Raji (cell line): ENCODE measurements around the gene FOXN3.

Source experiments
- POLR2A ChIP-seq: IDR thresholded peaks from 2 replicates; pipeline ENCODE4 v1.6.1; 2011; ENCODE audit warnings: low read depth, low read length, control low read depth; ENCODE audit not compliant: insufficient read depth

Gene FOXN3

DNA sequence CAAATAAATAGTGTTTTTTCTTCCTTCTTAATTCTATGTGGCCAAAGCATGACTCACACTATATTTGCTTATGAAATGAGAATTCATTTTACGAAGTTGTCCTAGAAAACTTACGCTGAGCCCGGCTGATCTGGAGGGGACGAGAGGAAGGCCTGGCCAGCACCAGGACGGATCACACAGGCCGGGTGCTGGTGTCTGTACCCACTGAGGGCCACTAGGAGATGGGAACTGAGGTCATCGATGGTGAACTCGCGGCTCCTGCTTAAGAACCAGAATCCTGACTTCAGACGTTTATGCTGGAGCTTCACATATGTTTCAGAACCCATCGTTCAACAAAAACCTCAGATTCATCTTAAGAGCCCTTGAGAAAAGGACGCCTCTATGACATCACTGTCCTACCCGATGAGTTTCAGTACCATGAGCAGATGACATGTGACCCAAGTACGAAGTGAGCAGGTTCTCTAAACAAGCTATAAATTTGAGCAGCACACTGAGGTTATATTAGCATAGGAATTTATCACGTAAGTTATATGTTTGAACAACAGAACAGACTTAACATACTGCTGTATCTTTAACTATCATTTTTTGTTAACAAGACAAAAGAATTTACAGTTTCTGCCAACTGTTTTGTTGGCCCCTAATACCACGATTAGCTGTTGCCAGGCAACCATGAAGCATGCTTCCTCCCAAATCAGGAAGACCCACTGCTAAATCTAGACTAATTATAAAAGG is 111.9 kb downstream of the FOXN3 start:
- no peak for TF ChIP-seq POLR2A

- no peak for TF ChIP-seq POLR2A
Measured at GRCh38 chr14:89304561-89304960, 112.5 kb downstream of the FOXN3 start.

GRCh38 chr14:89303456-89304435 is 113.3 kb downstream of the FOXN3 start:
- TF ChIP-seq POLR2A: peak; percentile 37; the same call in 1 of the 2 replicates

GRCh38 chr14:89302396-89302950 is 114.6 kb downstream of the FOXN3 start:
- no peak for TF ChIP-seq POLR2A

GRCh38 chr14:89299587-89299986 is 117.4 kb downstream of the FOXN3 start:
- no peak for TF ChIP-seq POLR2A

- no peak for TF ChIP-seq POLR2A
Measured at GRCh38 chr14:89298056-89298834, 118.8 kb downstream of the FOXN3 start.

GRCh38 chr14:89296281-89296745 is 120.7 kb downstream of the FOXN3 start:
- TF ChIP-seq POLR2A: no peak

GRCh38 chr14:89294872-89295271 is 122.2 kb downstream of the FOXN3 start:
- no peak for TF ChIP-seq POLR2A

- TF ChIP-seq POLR2A: no peak
Measured at GRCh38 chr14:89294060-89294459, 123.0 kb downstream of the FOXN3 start.

DNA sequence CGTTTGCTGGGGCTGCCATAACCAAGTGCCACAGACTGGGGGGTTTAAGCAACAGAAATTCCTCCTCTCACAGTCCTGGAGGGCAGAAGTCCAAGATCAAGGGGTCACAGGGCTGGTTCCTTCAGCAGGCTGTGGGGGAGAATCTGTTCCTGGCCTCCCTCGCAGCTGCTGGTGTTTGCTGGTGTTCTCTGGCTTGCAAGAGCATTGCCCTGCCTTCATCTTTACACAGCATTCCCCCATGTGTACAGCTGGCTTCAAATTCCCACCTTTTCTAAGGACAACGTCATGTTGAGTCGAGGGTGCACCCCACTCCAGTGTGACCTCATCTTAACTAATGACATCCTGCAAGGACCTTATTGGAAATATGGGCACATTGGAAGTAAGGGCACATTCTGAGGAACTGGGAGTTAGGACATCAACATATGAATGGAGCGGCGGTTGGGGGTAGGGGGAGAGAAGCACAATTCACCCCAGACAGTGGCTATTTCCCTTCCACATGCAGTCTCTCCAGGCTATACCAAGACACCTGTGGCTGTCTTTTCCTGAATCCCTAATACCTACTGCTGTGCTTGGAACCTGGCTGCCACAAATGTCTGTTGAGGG is 123.6 kb downstream of the FOXN3 start:
- no peak for TF ChIP-seq POLR2A

GRCh38 chr14:89292579-89293313 is 124.3 kb downstream of the FOXN3 start:
- no peak for TF ChIP-seq POLR2A

GRCh38 chr14:89291351-89291940 is 125.6 kb downstream of the FOXN3 start:
- TF ChIP-seq POLR2A: no peak

DNA sequence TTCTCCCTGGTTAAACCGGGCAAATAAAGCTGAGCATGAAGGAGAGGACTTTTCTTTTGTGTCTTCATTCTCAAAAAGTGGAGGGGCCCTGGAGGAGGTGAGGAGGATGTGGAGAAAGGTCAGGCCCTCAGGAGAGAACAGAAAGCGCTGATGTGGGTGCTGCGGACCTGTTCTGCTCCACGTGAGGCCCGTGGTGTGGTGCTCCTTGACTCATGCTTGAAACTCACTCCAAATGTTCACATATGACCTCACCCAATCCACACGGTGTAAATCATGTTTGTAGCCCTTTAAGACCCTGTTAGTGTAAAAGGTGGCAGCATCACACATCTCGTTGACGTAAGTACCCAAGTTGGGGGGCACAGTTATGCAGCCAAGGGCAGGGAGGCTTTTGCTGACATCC is 126.2 kb downstream of the FOXN3 start:
- TF ChIP-seq POLR2A: no peak
